GM21381 (cell line): Measurements from ENCODE around the gene TBCC.

Experiments
- ATAC-seq: cut with Tn5 transposase; IDR thresholded peaks from one replicate; pipeline ENCODE4 v1.9.1; 2021; ENCODE audit warnings: mild to moderate bottlenecking, moderate library complexity; ENCODE audit not compliant: unreplicated experiment

The TBCC gene

GRCh38 chr6:42698217-42698616 is 47.7 kb downstream of the TBCC start:
- no peak for ATAC-seq

- ATAC-seq: no peak
Observed at GRCh38 chr6:42697268-42697655, 48.6 kb downstream of the TBCC start.

GRCh38 chr6:42696526-42697267 is 49.2 kb downstream of the TBCC start:
- ATAC-seq: no peak

- no peak for ATAC-seq
Observed at GRCh38 chr6:42694586-42694985, 51.3 kb downstream of the TBCC start.
